Spleen (tissue), 11 donors: ENCODE data around the gene TNFSF12. TPM values are rescaled to one million over a fixed set of nuclear protein-coding genes. Genes with fewer than 3 reads are reported as not detected.

Source experiments
- DNase-seq: peaks from one replicate; pipeline ENCODE4 v3.0.0-alpha.2; 2020
- H3K27ac ChIP-seq, 8 donors: fragments of 200-600 bp; sonication (generic) in 7 of 8; 1 replicate in 4 of 8; 2 replicates in 4 of 8; pipeline versions ENCODE4 v1.5.0 to v1.8.0; 2016 to 2021; ENCODE audit warnings: inconsistent platforms in 4 of 8, mild to moderate bottlenecking in 4 of 8, moderate library complexity in 1 of 8
- H3K27me3 ChIP-seq, 7 donors: fragments of 200-600 bp; sonication (generic) in 6 of 7; replicated peaks in 1 of 7; 1 replicate in 4 of 7; 2 replicates in 3 of 7; pipeline versions ENCODE4 v1.5.0 to v1.8.0; 2016 to 2021; ENCODE audit warnings: inconsistent platforms in 3 of 7, mild to moderate bottlenecking in 1 of 7
- H3K36me3 ChIP-seq, 6 donors: fragments of 200-600 bp; sonication (generic) in 5 of 6; 1 replicate in 4 of 6; 2 replicates in 2 of 6; pipeline versions ENCODE4 v1.5.0 to v1.8.0; 2016 to 2021; ENCODE audit warnings: inconsistent platforms in 2 of 6
- H3K4me1 ChIP-seq, 6 donors: fragments of 200-600 bp; sonication (generic) in 5 of 6; 1 replicate in 3 of 6; 2 replicates in 3 of 6; pipeline versions ENCODE4 v1.5.0 to v1.8.0; 2016 to 2021; ENCODE audit warnings: inconsistent platforms in 3 of 6
- H3K4me3 ChIP-seq, 8 donors: fragments of 200-600 bp; sonication (generic) in 7 of 8; 1 replicate in 4 of 8; 2 replicates in 4 of 8; pipeline versions ENCODE4 v1.5.0 to v1.8.0; 2016 to 2021; ENCODE audit warnings: inconsistent platforms in 4 of 8, mild to moderate bottlenecking in 4 of 8, moderate library complexity in 2 of 8
- H3K9me3 ChIP-seq, 8 donors: fragments of 200-600 bp; sonication (generic) in 7 of 8; 1 replicate in 4 of 8; 2 replicates in 4 of 8; pipeline versions ENCODE4 v1.5.0 to v1.8.0; 2016 to 2021; ENCODE audit warnings: inconsistent platforms in 4 of 8
- POLR2A ChIP-seq, 3 donors: fragments of 450-650 bp; IDR thresholded peaks; one replicate each; pipeline ENCODE4 v1.5.1; 2017; ENCODE audit warnings: antibody characterized with exemption in 3 of 3, mild to moderate bottlenecking in 1 of 3
- POLR2AphosphoS5 ChIP-seq, 3 donors: sonication (generic); formaldehyde crosslinking; IDR thresholded peaks; one replicate each; pipeline ENCODE4 v1.5.1; 2017; ENCODE audit warnings: antibody characterized with exemption in 3 of 3
- WGBS, 5 donors: extraction: QIAGEN DNeasy Blood & Tissue Kit in 3 of 5; methylation state at CpG; one replicate each; pipeline versions ENCODE4 v1.1.5 to v1.1.7; 2013 to 2018; 5-methylcytosine and 5-hydroxymethylcytosine counted together
- intact Hi-C: fragments of 100-400 bp; cut with DNase I; formaldehyde crosslinking; loops from one replicate; pipeline ENCODE4 v1.15.0; 2023; ENCODE audit warnings: low total_unique reads
- polyA plus RNA-seq, 3 donors: library from polyadenylated mRNA; stranded (reverse); fragments of 200-250 nt; gene quantifications; one replicate each; pipeline ENCODE4 v1.2.1, GENCODE V29; 2013
- total RNA-seq, 7 donors: library from RNA; depleted of rRNA in 3 of 7; stranded (reverse); fragments of >200 nt in 3 of 7; fragmentation: NEBNext Ultra II Directional in 4 of 7; extraction: Animal tissue kit (Norgen Biotek cat#: 25700) in 4 of 7; gene quantifications; one replicate each; pipeline versions ENCODE4 v1.1.0 to v1.2.1, GENCODE V29; 2016 to 2021
- TF ChIP-seq, protein P1 (sequence below), 11 experiments: fragments of 200-600 bp in 7 of 11; fragments of 450-650 bp in 4 of 11; sonication (generic) in 4 of 11; IDR thresholded peaks in 8 of 11; conservative IDR thresholded peaks in 3 of 11; 1 replicate in 7 of 11; 2 replicates in 4 of 11; pipeline versions ENCODE4 v1.4.0 to v1.8.0; 2016 to 2021; ENCODE audit warnings: antibody characterized with exemption in 11 of 11, inconsistent platforms in 4 of 11, mild to moderate bottlenecking in 1 of 11
- donor health status: healthy with polysubstance abuse.
- donor health status: DM: no; HTN: no; CAD: no; lungs with moderate emphysema.
- donor health status: DM: no; HTN: no; CAD: no.
- donor health status: Bipolar disorder and iron deficiency.
- donor health status: healthy.
- donor health status: DM: no; HTN: no; CAD: no.
- donor health status: DM: yes; HTN: yes; CAD: no.

The TNFSF12 gene
- total and polyA plus RNA-seq, 10 donors: 37.4 to 65.0 (median 55.3) TPM

DNA sequence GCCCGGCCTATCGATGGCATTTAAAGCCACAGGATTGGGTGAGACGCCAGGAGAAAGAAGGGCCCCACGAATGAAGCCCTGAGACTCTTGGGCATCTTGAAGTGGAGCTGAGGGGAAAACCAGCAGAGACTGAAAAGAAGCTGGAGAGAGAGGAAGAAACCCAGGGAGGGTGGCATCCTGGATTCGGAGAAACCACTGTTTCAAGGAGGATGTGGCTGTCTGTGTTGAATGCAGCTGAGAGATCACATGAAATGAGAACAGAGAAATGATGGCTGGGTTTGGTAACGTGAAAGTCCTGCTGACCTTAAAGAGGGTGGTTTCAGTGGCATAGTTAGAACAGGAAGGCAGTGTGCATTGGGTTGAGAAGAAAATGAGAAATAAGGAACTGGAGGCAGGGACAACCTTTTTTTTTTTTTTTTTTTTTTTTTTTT, 3.8 kb downstream of the TNFSF12 start:
- no peaks in the 10 kb centered on the region for H3K9me3 ChIP-seq
- TF ChIP-seq POLR2AphosphoS5 (IDR thresholded peaks at IDR 0.05) (peak in 1 of 3 donors; percentile 82), POLR2A (IDR thresholded peaks at IDR 0.05) (peak in 1 of 3 donors; percentile 10)
- TF ChIP-seq, protein P1, sequence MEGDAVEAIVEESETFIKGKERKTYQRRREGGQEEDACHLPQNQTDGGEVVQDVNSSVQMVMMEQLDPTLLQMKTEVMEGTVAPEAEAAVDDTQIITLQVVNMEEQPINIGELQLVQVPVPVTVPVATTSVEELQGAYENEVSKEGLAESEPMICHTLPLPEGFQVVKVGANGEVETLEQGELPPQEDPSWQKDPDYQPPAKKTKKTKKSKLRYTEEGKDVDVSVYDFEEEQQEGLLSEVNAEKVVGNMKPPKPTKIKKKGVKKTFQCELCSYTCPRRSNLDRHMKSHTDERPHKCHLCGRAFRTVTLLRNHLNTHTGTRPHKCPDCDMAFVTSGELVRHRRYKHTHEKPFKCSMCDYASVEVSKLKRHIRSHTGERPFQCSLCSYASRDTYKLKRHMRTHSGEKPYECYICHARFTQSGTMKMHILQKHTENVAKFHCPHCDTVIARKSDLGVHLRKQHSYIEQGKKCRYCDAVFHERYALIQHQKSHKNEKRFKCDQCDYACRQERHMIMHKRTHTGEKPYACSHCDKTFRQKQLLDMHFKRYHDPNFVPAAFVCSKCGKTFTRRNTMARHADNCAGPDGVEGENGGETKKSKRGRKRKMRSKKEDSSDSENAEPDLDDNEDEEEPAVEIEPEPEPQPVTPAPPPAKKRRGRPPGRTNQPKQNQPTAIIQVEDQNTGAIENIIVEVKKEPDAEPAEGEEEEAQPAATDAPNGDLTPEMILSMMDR (IDR thresholded peaks at IDR 0.05 in 8 of 11, conservative IDR thresholded peaks at IDR 0.05 in 3 of 11): no peak
- H3K27ac ChIP-seq: peak overlapping the region; percentile 44 to 96 (median 81)
- H3K36me3 ChIP-seq: peaks cover 0 to 38% (median 0%) of the 10 kb centered on the region in 6 donors
- peak; percentile 45 for DNase-seq
- peaks cover 17 to 98% (median 64%) of the 10 kb centered on the region in 6 donors for H3K4me1 ChIP-seq
- WGBS, 5 donors: 22 to 51% (median 30%) methylated on average over 6 of the region's 6 CpGs
- intact Hi-C loops: no loop called here
- H3K27me3 ChIP-seq: no peaks in the 10 kb centered on the region
- H3K4me3 ChIP-seq: peak overlapping the region in 1 of 8 donors; percentile 19

DNA sequence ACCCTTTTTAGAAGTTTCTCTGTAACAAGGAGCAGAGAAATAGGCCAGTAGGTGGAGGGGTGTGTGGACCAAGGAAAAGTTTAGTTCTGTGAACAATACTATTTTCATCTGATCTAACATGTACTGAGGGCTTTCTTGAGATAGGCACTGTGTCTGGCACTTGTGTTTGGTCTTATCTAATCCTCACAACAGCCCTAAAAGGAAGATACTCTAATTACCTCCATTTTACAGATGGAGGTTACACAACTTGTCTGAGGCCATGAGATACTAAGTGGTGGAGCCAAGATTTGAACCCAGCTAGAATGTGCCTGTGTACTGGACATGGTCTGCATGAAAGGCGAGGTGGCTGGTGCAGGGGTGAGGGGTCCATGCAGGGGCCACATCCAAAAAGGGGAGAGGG, 4.5 kb downstream of the TNFSF12 start:
- no peaks in the 10 kb centered on the region for H3K27me3 ChIP-seq
- H3K36me3 ChIP-seq: peaks cover 0 to 38% (median 0%) of the 10 kb centered on the region in 6 donors
- 84 to 95% (median 91%) methylated on average over 1 of the region's 1 CpG for WGBS, 5 donors
- no peaks in the 10 kb centered on the region for H3K9me3 ChIP-seq
- DNase-seq: no peak
- intact Hi-C loops: no loop called here
- peaks cover 11 to 98% (median 65%) of the 10 kb centered on the region in 6 donors for H3K4me1 ChIP-seq
- H3K4me3 ChIP-seq: peak overlapping the region in 1 of 8 donors; percentile 34
- TF ChIP-seq POLR2A (IDR thresholded peaks at IDR 0.05) (no peak), POLR2AphosphoS5 (IDR thresholded peaks at IDR 0.05) (no peak)
- TF ChIP-seq, protein P1 (IDR thresholded peaks at IDR 0.05 in 8 of 11, conservative IDR thresholded peaks at IDR 0.05 in 3 of 11): no peak
- H3K27ac ChIP-seq: peak overlapping the region; percentile 66 to 96 (median 81)

DNA sequence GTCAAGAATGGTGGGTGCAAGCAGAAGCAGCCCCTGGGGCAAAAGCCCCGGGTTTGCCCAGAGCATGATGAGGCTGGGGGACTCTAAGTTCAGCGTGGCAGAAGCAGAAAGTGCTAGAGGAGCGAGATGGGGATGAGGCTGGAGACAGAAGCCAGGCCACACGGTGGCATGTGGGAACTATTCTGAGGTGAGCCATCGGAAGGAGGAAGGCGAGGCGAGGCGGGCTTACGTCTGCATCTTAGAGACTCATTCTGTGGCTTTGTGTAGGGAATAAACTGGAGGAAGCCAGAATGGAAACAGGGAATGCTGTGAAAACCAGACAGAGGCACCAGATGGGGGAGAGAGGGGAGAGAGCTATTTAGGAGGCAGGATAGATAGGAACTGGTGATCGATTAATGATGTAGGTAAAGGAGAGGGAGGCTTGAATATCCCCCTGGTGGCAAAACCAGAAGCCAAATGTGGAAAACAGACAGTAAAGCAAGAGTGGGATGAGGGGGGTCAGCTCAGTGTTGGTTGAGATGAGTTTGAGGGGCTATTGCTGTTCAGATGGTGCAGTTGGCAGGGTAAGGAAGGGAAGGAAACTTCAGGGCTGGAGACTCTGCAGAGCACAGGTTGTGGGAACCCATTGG, 6.6 kb downstream of the TNFSF12 start:
- Histone ChIP-seq H3K36me3 (peaks cover 0 to 42% (median 0%) of the 10 kb centered on the region in 6 donors), H3K4me1 (peaks cover 23 to 98% (median 66%) of the 10 kb centered on the region in 6 donors), H3K27me3 (no peaks in the 10 kb centered on the region), H3K4me3 (no peak overlapping the region), H3K27ac (peak overlapping the region in 3 of 8 donors; percentile 7 to 42 (median 16)), H3K9me3 (no peaks in the 10 kb centered on the region)
- TF ChIP-seq POLR2AphosphoS5 (IDR thresholded peaks at IDR 0.05) (no peak), POLR2A (IDR thresholded peaks at IDR 0.05) (no peak)
- TF ChIP-seq, protein P1 (IDR thresholded peaks at IDR 0.05 in 8 of 11, conservative IDR thresholded peaks at IDR 0.05 in 3 of 11): no peak
- WGBS, 5 donors: 76 to 83% (median 78%) methylated on average over 10 of the region's 10 CpGs
- intact Hi-C loops: no loop called here
- DNase-seq: no peak

DNA sequence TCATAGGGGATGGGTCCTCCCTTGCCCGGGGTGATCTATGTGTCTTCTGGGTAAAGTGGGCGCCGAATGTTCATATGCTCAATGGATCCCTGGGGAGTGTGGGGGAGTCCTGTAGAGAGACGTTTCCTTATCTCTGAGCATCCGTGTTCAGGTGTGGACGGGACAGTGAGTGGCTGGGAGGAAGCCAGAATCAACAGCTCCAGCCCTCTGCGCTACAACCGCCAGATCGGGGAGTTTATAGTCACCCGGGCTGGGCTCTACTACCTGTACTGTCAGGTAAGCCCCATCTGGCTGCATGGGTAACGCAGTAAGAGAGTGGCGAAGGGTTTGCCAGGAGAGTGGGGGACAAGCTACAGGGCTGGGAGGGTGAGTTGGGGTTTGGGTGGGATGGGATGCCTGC, 7.8 kb downstream of the TNFSF12 start:
- H3K27ac ChIP-seq: peak overlapping the region in 5 of 8 donors; percentile 93 to 98 (median 95)
- H3K9me3 ChIP-seq: no peaks in the 10 kb centered on the region
- peaks cover 30 to 97% (median 69%) of the 10 kb centered on the region in 6 donors for H3K4me1 ChIP-seq
- WGBS, 5 donors: 90 to 96% (median 91%) methylated on average over 12 of the region's 12 CpGs
- TF ChIP-seq, protein P1 (IDR thresholded peaks at IDR 0.05 in 8 of 11, conservative IDR thresholded peaks at IDR 0.05 in 3 of 11): no peak
- TF ChIP-seq POLR2AphosphoS5 (IDR thresholded peaks at IDR 0.05) (no peak), POLR2A (IDR thresholded peaks at IDR 0.05) (no peak)
- no peaks in the 10 kb centered on the region for H3K27me3 ChIP-seq
- H3K4me3 ChIP-seq: no peak overlapping the region
- no peak for DNase-seq
- peaks cover 0 to 30% (median 0%) of the 10 kb centered on the region in 6 donors for H3K36me3 ChIP-seq
- intact Hi-C loops: no loop called here
